SK-MEL-5 (cell line): ENCODE measurements around the gene TEAD3. TPM values are rescaled to one million over a fixed set of nuclear protein-coding genes. Genes with fewer than 3 reads are reported as not detected.
"Not testable (repeated sequence)": the region's sequence is repeated elsewhere in the genome, so short reads cannot be mapped to it uniquely, and the experiment has no call there.

Experiments used
- DNase-seq: peaks from one replicate; pipeline ENCODE4 v3.0.0-alpha.2; 2016; ENCODE audit warnings: low read depth, low spot score
- in situ Hi-C: cut with HindIII; loops from 2 replicates; pipeline ENCODE4 v1.10.0; 2016; ENCODE audit warnings: low sequenced_read_pairs, high pct_unique_total_duplicates, low pct_unique_long_range_greater_than_20kb
- total RNA-seq: library from RNA; depleted of rRNA; stranded (reverse); fragments of >200 nt; shearing (Covaris generic); gene quantifications from 2 replicates; pipeline ENCODE4 v1.2.3, GENCODE V29; 2014

The TEAD3 gene
- total RNA-seq, 1 experiment from 2014 or later = 1.8 TPM

DNA sequence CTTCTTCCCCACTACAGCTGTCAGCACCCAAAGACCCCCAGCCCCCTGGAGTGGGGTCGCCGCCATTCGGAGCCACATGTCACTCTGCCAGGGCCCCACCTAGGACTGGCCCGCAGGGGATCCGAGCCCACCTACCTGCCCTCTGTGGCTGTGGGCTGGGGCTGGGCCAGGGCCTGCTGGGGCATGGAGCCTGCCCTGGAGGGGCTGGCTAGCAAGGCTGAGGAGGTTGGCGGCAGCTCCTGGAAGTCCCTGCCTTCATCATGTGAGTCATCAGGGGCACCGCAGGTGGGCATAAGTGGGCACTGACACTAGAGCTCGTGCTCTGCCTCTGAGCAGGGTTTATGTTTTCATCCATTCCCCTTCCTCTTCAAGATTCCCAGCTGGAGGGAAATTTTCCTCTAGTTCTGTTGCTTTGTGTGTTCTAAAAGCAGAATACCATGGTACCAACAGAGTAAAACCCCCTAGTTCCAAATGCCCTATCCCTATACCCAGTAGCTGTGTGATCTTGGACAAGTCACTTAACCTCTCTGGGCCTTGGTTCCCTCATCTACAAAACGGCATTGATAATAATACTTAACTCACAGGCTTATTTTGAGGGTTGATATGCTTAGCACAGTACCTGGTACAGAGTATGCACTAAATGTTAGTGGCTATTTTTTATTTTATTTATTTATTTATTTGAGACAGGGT is 53.4 kb downstream of the TEAD3 start:
- DNase-seq = no peak
- in situ Hi-C loops = no loop called here

DNA sequence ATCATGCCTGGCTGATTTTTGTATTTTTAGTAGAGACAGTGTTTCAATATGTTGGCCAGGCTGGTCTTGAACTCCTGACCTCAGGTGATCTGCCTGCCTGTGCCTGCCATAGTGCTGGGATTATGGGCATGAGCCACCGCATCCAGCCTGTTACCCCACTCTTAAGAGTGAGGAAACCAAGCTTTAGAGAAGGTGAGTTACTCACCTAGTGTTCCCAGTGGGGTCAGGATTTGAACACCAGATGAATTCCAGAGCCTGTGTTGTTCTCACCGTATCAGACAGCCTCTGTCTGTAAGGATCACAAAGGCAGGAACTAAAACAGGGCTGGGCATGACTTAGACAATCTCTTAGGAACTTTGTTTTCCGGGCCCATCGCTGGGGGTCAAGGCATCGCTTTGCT is 54.2 kb downstream of the TEAD3 start:
- no peak for DNase-seq

DNA sequence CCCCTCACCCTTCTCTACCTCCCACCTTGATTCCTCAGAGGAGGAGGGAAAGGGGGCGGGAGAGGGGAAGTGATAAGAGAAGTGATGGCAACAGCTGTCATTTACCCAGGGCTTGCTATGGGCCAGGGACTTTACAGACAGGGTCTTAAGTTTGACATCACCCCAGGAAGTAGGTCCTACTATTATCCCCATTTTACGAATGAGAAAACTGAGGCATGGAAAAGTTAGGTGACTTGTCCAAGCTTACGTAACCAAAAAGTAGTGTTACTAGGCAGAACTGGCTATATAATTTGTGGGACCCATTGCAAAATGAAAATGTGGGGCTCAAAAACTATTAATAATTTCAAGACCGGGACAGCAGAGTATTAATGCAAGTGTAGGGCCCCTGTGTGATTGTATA is 55.2 kb downstream of the TEAD3 start:
- in situ Hi-C loops = no loop called here
- DNase-seq = no peak

More for the DNA sequence above, 54.2 kb downstream of the TEAD3 start:
- in situ Hi-C loops = no loop called here

DNA sequence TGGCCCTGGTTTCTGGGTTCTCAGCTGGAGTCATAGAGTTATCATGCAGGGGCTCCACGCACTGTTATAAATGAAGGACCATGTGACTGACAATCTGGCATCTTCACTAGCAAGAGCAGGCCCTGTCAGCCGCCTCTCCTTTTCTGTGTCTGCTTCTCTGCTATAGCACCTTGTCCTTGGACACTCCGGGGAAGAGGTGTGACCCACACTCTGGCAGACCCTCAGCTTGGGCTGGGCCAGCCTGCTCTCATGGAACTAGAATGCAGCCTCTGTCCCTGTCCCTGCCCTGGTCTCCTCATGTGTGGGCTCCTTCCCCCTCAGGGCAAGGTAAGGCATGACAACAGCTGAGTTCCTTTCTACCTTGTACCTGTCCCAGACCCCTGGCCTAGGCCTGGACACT is 55.7 kb downstream of the TEAD3 start:
- no peak for DNase-seq
- in situ Hi-C loops = no loop called here

DNA sequence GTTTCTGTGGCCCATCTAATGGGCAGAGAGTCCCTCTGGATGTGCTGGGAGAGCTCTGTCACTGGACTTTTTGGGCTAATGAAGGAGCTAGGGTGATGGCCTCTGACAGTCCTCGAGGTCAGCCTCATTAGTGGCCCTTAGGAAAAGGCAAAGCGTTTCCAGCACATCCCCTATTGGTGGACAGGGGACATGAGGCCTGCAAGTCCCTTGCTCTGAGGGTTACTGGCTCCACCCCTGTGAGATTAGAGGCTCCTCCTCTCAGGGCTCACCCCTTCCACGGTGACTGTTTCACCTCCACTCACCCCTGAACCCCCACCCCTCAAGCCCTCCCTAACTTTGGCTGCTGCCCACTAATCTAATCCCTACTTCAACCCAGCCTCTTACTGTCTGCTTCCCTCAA is 57.6 kb downstream of the TEAD3 start:
- DNase-seq = no peak
- in situ Hi-C loops = no loop called here

DNA sequence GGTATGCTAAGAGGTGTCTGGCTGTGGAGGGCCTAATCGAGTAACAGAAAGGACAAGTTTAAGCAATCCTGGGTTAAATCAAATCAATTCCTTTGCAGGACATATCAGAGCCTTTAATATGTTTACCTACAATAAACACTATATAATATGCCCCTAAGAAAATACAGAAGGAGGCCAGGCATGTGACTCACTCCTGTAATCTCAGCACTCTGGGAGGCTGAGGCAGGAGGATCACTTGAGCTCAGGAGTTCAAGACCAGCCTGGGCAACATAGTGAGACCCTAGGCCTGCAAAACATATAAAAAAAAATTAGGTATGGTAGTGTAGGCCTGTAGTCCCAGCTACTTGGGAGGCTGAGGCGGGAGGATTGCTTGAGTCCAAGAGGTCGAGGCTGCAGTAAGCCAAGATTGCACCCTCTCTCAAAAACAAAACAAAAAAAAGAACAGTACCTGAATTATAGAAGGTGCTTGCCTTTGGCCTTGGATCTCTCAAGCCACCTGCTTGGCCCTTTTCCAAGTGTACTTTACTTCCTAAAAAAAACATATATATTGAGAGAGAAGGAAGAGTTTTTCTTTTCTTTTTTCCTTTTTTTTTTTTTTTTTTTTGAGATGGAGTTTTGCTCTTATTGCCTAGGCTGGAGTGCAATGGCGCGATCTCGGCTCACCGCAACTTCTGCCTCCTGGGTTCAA is 58.4 kb downstream of the TEAD3 start:
- DNase-seq, in situ Hi-C loops: not testable (repeated sequence)

DNA sequence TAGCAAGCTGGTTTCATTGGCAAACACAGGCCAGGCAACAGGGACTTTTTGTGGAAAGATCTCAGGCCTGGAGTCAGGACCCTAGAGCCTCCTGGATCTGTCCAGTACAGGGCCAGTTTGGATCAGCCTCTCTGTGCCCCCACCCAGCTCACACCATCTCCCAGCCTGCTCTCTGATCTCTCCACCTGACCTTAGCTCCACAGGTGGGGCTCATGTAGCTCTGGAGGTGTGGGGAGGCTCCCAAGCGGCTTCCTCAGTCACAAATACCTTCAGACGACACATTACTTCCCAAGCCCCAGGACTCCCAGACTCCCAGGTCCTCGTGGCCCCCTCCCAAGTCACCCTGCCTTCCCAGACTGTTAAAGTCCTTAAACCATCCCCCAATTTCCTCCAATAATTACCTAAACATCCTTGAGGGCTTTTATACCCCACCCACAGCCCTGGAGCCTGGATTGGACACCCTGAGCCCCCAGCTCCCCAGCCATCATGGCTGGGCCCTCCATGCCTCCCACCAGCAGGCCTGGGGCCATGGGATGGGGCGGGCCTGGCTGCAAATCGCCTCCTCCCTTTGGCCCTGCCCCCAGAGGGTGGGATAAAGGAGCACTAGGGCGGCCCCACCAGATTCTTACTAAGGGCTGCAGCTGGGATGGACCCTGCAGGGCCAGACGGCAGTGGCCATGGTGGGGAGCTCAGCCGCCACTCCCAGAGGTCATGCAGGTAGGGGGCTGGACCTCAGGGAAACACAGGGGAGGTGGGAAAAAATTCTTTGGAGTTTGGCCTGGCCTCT is 60.6 kb downstream of the TEAD3 start:
- no peak for DNase-seq
- in situ Hi-C loops = no loop called here

DNA sequence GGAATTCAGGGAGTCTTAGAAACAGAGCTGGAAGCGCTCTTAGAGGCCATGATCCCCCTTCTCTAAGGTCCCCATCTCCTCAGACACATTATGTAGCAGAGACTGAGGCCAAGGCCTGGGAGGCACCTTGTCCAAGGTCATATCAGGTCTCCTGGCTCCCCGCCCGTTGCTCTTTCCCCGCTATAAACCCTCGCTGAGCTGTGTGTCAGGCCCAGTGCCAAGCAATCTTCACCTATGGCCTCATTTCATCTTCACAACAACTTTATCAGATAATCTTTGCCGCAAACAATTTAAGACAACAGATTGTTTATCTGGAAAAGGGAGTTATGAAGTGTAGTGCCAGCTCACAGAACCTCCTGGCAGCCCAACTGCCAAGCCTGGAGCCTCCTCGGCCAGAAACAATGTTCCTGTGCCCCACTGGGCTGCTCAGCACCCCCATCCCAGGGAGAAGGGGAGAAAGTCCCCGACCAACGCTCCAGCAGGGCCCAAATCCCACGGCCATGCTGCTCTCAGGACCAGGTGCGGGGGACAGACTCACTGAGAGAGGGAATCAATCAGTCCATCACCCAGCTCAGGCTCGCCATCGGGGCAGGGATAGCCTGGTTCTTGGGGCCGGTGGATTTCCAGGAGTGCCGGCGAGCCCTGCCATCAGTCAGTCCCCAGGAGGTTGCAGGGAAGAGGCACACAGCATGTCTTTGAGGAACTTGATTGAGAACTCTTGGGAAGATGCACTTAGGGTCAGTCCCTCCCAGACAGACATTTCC is 61.6 kb downstream of the TEAD3 start:
- no peak for DNase-seq
- in situ Hi-C loops = no loop called here

DNA sequence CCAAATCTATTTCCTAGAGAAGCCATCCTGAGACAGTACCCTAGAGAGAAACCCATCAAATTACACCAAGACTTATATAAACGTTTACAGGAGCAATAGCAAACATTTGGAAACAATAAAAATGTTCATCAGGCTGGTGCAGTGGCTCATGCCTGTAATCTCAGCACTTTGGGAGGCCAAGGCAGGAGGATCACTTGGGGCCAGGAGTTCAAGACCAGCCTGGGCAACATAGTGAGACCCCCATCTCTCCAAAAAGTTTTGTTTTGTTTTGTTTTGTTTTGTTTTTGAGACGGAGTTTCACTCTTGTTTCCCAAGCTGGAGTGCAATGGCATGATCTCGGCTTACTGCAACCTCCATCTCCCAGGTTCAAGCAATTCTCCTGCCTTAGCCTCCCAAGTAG is 64.2 kb downstream of the TEAD3 start:
- DNase-seq, in situ Hi-C loops: not testable (repeated sequence)

DNA sequence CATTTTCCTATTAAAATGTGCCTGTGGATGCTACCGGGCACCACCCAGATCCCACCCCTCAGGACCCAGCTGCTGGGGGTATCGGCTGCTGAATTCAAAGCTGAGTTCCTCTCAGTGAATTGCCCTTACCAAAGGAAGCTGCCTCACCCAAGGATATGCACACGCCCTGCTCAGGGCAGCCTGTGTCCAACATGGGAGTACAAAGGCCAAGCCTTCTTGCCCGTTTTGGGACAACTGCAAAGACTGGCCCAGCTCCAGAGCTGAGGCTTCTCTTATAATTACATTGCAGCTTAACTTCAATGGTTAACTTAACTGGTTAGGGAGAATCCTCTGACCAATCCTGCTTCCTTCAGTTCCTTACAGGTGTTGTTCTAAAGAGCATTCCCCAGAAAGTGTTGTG is 64.6 kb downstream of the TEAD3 start:
- in situ Hi-C loops = no loop called here
- DNase-seq = no peak

DNA sequence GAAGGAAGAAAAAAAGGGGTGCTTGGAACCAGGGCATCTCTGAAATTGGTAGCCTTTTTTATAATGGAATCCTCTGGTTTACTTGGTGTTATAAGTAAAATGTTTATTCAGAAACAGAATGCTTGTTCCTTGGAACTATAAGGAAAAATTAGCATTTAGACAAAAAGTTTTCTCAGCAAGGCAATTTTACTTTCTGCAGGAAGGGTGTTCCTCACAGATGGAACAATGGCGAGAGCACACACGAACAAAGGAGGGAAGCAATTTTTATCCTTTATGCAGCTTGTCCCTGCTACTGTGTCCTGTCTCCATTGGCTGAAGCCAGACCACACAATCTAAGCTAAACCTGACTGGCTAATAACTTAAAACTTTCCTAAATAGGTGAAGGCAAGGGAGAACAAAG is 67.4 kb downstream of the TEAD3 start:
- in situ Hi-C loops = no loop called here

DNA sequence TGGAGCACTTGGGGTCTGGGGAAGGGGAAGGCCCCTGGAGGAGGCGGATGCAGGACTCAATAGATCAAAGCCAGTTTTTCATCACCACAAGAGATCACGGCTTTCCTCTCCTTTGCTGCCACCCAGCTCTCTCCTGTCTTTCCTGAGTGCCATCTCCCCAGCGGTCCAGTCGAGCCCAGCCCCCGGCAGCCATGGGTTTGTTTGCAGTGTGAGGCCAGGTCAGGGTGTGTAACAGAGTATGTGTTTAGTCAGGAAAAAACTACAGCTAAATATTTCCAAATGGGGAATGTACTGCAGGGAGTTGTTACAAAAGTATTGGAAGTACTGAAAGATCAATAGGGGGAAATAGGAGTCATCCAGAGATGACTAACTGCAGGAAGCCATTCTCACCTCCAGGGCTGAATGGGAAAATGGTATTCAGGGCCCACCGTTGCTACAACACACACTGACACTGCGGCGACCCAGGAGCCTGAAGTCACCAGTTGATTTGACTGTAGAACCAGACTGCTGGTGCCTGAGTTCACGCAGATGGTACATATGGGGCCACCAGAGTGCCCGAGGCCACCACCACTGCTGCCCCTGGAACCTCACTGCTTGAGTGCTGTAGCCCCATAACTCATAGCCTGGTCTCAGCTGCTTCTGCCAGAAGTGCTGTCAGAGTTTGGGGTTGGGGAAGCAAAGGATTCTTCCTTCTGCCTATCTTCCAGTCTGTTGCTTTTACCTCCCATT is 68.3 kb downstream of the TEAD3 start:
- DNase-seq = no peak
- in situ Hi-C loops = no loop called here

More for the DNA sequence above, 67.4 kb downstream of the TEAD3 start:
- no peak for DNase-seq

DNA sequence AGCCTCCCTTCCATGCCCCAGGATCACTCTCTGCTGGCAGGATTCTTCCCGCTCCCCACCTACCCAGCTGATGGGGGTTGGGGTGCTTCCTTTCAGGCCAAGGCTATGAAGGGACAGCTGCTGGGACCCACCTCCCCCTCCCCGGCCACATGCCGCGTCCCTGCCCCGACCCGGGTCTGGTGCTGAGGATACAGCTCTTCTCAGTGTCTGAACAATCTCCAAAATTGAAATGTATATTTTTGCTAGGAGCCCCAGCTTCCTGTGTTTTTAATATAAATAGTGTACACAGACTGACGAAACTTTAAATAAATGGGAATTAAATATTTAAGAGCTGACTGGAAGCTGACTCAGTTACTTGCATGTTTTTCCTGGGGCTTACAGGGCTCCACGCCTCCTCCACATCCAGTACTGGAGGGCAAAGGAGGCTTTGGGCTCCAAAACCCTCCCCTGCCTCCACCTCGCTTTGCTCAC is 69.0 kb downstream of the TEAD3 start:
- DNase-seq = no peak

DNA sequence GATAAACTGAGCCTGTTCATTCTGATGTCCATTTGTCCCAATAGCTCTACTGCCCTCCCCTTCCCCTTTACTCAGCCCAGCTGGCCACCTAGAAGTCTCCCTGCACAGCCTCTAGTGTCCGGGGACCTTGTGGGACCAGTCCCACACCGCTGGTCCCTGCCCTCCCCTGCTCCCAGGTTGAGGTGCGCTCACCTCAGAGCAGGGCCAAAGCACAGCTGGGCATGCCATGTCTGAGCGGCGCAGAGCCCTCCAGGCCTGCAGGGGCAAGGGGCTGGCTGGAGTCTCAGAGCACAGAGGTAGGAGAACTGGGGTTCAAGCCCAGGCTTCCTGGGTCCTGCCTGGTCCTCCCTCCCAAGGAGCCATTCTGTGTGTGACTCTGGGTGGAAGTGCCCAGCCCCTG is 69.4 kb downstream of the TEAD3 start:
- in situ Hi-C loops = no loop called here
- DNase-seq = no peak

More for the DNA sequence above, 69.0 kb downstream of the TEAD3 start:
- in situ Hi-C loops = no loop called here

DNA sequence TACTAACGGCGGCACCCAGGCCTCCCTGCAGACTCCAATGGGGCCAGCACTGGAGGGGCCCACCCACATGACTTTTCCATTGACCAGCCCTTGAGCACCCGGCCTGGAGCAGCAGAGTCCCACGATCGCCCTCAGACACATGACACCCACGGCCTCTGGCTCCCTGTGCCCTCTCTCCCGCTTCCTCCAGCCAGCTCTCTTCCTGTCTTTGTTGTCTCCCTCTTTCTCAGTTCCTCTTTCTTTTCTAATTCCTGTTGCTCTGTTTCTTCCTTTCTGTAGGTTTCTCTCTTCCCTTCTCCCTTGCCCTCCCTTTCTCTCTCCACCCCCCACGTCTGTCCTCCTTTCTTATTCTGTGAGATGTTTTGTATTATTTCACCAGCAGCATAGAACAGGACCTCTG is 70.8 kb downstream of the TEAD3 start:
- in situ Hi-C loops = no loop called here
- no peak for DNase-seq

DNA sequence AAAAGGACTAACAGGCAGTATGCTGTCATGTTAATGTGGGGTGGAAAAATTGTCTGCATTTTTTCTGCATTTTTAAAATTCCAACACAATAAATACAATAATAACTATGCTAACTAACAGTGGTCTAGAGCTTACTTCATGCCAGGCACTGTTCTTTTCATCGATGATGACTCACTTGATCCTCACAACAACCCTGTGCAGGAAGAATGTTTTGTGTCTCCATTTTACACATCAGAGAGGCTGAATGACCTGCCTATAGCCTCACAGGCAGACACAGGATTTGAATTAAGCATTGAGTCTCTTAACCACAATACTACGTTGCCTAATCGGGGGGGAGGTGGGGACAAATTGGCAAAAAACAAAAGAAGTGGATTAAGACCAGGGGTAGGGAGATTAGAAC is 71.6 kb downstream of the TEAD3 start:
- in situ Hi-C loops = no loop called here
- no peak for DNase-seq
